Measurements from ENCODE around the gene SEZ6L.

Gene SEZ6L

DNA sequence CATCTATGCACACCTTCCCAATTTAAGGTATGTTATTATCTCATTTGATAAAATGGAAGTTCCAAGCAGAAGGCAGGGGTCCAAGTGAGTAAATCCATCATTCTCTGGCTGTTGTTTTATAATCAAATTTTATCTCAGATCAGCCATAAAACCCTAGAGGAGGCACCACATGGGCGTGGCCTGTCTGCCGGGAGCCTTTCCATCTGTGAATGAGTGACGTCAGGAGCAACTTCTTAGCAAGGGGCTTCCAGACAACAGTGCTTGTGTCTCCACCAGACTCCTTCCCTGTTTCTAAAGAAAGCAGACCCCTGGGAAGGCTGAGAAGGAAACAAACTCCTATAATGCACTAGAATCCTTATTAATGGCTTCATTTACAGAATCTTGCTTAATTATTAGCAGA, 13.5 kb downstream of the SEZ6L start:
- DNase-seq (ENCODE audit: low read depth in 2 of 2): no peak

DNA sequence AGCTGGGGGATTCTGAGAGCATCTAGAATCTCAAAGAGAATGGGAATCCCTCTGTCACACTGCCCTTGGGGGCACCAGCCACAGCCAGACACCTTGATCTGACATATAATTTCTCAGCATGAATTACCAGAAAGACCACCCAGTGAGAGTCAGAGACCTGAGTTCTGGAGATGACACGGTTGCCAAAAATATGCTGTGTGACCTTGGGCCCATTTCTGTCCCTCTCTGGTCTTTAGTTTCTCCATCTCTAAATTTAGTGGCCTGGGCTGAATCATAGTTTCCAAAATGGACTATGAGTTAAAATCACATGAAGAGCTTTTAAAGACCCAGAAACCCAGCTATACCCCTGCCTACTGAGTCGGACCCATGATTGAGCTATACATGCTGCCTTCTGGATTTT, 15.9 kb downstream of the SEZ6L start:
- no peak for DNase-seq (ENCODE audit: low read depth in 2 of 2)

GRCh38 chr22:26188341-26188740, 19.1 kb downstream of the SEZ6L start:
- no peak for DNase-seq (ENCODE audit: low read depth in 2 of 2)

DNA sequence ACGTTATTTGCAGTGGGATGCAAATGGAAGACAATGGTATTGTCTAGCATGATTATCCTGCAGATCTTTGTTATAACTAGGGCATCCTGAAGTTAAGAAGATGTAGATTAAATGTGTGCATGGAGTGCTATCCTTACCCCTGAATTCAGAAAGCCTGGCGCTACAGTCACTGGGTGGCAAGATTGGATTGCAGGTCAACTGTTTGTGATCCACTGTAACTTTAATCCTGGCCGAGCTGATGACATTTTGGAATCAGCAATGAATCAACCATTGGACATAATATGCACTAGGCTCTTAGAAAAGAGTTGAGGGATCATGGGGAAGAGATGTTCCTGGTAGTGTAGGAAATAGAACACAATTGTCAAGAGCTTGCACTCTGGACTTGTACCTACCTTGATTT, 25.1 kb downstream of the SEZ6L start:
- no peak for DNase-seq (ENCODE audit: low read depth in 2 of 2)

- no peak for DNase-seq (ENCODE audit: low read depth in 2 of 2)
Measured at GRCh38 chr22:26194877-26195276, 25.6 kb downstream of the SEZ6L start.

- DNase-seq (ENCODE audit: low read depth in 2 of 2): no peak
Measured at GRCh38 chr22:26196657-26197056, 27.4 kb downstream of the SEZ6L start.

DNA sequence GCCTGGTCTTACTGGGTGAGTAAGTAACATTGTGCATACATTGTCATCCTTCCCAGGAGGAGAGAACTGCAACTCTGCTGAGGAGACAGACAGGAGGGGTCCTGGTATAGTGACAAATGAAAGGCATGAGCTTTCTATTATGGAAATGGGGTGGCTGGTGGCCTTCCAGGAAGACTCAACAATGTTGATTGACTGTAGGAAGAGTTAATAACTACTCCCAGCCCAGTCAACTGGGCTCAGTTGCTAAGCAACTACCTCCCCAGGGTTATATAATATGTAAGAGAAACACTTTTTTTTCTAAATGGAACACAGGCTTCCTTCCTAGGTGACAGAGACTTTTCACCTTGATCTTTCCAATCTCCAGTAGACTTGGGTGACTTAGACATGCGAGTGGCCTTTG, 28.2 kb downstream of the SEZ6L start:
- DNase-seq (ENCODE audit: low read depth in 2 of 2): no peak

GRCh38 chr22:26199665-26200064, 30.4 kb downstream of the SEZ6L start:
- DNase-seq (ENCODE audit: low read depth in 2 of 2): no peak

- DNase-seq (ENCODE audit: low read depth in 2 of 2): no peak
Measured at GRCh38 chr22:26202280-26202924, 33.1 kb downstream of the SEZ6L start.

DNA sequence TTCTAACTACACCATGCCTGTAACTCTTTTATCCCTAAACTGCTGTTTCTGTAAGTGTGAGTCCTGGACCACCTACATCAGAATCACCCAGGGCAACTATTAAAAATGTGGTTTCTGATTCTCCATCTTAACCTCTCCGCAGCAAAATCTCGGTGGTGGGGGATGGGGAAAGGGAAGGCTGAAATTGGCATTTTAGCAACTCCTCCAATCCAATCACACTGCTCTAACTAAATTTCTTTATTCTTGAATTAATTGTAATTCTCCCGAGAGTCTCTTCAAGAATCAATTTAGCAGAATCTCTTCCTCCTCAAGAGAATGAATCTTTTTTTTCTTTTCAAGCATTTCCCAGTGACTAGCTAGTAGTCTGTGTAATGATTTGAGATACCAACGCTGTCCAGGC, 36.2 kb downstream of the SEZ6L start:
- DNase-seq (ENCODE audit: low read depth in 2 of 2): no peak

GRCh38 chr22:26210334-26210733, 41.1 kb downstream of the SEZ6L start:
- DNase-seq (ENCODE audit: low read depth in 2 of 2): no peak

GRCh38 chr22:26213826-26214225, 44.6 kb downstream of the SEZ6L start:
- no peak for DNase-seq (ENCODE audit: low read depth in 2 of 2)

- no peak for DNase-seq (ENCODE audit: low read depth in 2 of 2)
Measured at GRCh38 chr22:26214466-26214865, 45.2 kb downstream of the SEZ6L start.

GRCh38 chr22:26215736-26216135, 46.5 kb downstream of the SEZ6L start:
- DNase-seq (ENCODE audit: low read depth in 2 of 2): no peak

GRCh38 chr22:26225207-26225606, 55.9 kb downstream of the SEZ6L start:
- no peak for DNase-seq (ENCODE audit: low read depth in 2 of 2)

- no peak for DNase-seq (ENCODE audit: low read depth in 2 of 2)
Measured at GRCh38 chr22:26226538-26227297, 57.5 kb downstream of the SEZ6L start.

DNA sequence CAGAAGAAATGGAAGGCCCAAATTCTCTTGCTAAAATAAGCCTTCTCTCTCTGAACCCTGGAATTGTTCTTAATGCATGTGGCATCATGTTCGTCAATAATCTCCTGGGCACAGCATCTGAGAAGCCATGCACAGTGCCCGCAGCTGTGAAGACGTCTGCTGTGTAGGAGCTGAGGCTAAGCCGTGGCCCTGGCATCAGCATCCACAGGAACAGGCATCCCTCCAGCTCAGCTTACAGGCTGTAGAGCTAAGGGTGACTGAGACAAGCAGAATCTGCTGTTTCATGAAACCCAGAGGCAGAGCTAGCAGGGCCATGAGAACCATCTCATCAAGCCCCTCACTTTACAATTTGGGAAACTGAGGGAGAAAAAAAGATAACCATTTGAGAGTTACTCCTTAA, 60.6 kb downstream of the SEZ6L start:
- no peak for DNase-seq (ENCODE audit: low read depth in 2 of 2)

DNA sequence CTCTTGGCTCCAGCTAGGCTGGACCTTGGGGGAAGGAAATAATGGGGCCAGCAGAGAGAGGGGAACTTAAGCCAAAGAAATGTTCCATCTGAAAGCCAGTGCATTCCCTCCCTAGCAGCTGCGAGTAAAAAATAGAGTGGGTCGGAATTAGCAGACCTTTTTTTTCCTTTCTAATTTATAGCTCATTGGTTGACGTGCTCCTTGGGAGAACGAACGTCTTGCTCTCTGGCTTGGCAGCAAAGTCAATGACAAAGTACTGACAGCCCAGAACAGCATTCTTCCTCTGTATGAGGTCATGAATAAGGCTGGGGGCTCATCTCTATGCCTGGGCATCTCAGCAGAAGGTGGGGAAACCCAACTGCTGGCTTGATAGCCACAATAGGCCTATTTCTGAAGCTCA, 65.0 kb downstream of the SEZ6L start:
- DNase-seq (ENCODE audit: low read depth in 2 of 2): no peak

DNA sequence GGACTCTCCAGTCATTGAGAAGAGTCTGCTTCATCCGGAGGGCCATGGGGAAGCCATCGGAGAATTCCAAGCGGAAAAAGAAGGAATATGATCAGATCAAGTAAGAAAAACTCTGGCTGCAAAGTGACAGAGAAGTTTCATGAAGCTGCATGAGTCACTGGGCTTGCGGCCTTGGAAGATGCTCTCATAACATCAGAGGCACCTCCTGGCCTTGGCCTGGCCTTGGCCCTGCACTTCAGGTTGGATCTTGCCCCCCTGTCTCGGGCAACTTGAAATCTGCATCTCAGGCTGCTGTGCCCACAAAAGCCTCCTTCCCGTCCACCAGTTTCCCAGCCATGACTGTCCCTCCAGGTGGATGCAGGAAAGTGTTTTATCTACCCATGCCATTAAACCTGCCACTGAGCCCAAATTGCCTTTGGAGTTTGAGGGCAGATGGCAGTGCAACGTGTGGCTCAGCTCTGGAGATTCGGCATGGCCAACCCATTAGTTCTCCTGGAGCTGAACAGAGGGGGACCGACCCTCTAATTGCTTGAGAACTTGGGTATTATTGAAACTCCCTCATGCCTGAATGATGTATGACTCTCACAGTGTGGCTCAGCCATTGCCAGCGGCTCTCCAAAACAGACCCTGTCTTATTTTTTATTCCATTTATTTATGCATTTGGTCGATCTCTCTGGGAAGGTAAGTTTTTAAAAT, 66.7 kb downstream of the SEZ6L start:
- DNase-seq (ENCODE audit: low read depth in 2 of 2): no peak

- DNase-seq (ENCODE audit: low read depth in 2 of 2): no peak
Measured at GRCh38 chr22:26236991-26237390, 67.7 kb downstream of the SEZ6L start.

GRCh38 chr22:26238596-26238995, 69.3 kb downstream of the SEZ6L start:
- no peak for DNase-seq (ENCODE audit: low read depth in 2 of 2)

DNA sequence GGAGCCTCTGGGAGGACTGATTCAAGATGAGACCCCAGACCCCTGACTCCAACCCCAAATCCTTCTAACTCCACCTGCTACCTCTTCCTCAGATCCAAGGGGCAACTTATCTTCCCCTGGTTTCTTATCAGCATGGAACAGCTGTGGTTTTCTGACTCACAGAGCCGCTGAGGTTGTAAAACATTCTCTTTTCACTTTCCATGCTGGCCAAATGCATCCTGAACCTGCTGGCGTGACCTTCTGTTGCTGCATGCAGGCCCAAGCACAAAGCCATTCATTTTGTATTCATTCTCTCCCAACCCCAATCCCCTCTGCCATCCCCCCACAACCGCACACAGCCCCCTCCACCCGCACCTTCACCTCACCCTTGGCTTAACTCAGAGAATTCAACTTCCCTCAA, 70.3 kb downstream of the SEZ6L start:
- no peak for DNase-seq (ENCODE audit: low read depth in 2 of 2)

- no peak for DNase-seq (ENCODE audit: low read depth in 2 of 2)
Measured at GRCh38 chr22:26241361-26241760, 72.1 kb downstream of the SEZ6L start.

Data from stimulated activated CD8-positive, alpha-beta memory T cell treated with anti-CD3 and anti-CD28 coated beads, Interleukin-7, amount 100 ng/mL, for 4 hours (primary cell).